Measurements from ENCODE around the gene DMWD. TPM values are rescaled to one million over a fixed set of nuclear protein-coding genes. Genes with fewer than 3 reads are reported as not detected.

DMWD gene
- total RNA-seq, 1 experiment from 2014 or later = 86.7 TPM

DNA sequence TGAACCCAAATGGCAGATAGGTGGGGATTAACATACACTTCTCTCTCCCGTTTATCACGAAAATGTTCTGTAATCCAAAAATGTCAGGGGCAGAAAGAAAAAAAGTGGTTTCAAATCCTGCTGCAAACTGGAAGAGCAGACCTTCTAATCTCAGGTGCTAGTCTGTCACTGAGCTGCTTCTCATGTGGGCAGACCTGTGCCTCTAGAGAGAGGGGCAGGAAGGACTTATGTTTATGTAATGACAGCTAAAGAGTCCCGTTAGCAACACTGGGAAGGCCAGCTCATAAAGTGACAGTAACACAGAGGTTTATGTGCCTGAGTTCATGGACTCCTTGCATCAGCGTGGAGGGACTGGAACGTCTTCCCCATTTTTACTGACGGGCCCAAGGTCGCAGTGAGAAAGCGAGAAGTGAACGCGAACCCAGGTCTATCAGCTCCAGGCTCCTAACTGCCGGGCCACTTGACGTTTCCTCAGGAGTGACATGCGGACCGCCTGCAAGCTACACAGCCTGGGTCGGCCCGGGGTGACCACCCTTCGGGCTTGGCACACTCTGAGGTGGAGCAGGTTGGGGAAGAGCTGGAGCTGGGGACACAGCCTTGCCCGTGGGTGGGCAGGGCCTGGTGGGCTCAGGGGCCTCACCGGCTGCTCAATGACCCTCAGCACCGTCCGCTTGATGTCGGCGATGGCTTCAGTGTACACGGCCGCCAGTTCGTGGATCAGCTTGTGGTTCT, 32.1 kb upstream of the DMWD start:
- intact Hi-C loops (cut with micrococcal nuclease; ENCODE audit: unreplicated experiment) = no loop called here
- TF ChIP-seq, protein P1, sequence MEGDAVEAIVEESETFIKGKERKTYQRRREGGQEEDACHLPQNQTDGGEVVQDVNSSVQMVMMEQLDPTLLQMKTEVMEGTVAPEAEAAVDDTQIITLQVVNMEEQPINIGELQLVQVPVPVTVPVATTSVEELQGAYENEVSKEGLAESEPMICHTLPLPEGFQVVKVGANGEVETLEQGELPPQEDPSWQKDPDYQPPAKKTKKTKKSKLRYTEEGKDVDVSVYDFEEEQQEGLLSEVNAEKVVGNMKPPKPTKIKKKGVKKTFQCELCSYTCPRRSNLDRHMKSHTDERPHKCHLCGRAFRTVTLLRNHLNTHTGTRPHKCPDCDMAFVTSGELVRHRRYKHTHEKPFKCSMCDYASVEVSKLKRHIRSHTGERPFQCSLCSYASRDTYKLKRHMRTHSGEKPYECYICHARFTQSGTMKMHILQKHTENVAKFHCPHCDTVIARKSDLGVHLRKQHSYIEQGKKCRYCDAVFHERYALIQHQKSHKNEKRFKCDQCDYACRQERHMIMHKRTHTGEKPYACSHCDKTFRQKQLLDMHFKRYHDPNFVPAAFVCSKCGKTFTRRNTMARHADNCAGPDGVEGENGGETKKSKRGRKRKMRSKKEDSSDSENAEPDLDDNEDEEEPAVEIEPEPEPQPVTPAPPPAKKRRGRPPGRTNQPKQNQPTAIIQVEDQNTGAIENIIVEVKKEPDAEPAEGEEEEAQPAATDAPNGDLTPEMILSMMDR (conservative IDR thresholded peaks at IDR 0.05; ENCODE audit: low read depth, low read length) = no peak
- TF ChIP-seq EZH2 (IDR thresholded peaks at IDR 0.05; ENCODE audit: borderline replicate concordance, low read depth, low read length, poor library complexity, severe bottlenecking) = no peak
- no TSS peak for BruUV-seq (replicated peaks)
- DNase-seq (ENCODE audit: low spot score) = no peak
- H3K4me1 ChIP-seq (ENCODE audit: insufficient read depth, low read length, poor library complexity, severe bottlenecking) = no peaks in the 10 kb centered on the region
- POLR2A ChIA-PET (ENCODE audit: low non-redundant PET) = no interaction called here
- CTCF ChIA-PET = interaction anchor here (1.2 kb wide), 1 partner anchor 11 kb away, joined by 4 read pairs; no protein-coding TSS in a partner anchor
- no peaks in the 10 kb centered on the region for H3K27me3 ChIP-seq (replicated peaks; ENCODE audit: insufficient read depth, low read depth, low read length, poor library complexity)
- peaks cover 61% of the 10 kb centered on the region for H3K36me3 ChIP-seq (ENCODE audit: insufficient read depth, low read length, poor library complexity, severe bottlenecking)
- H3K4me3 ChIP-seq (ENCODE audit: low read depth, low read length, poor library complexity, severe bottlenecking) = no peak overlapping the region
- no peak overlapping the region for H3K27ac ChIP-seq (ENCODE audit: low read depth, low read length, poor library complexity, severe bottlenecking)
- H3K9me3 ChIP-seq (ENCODE audit: low read depth, low read length, poor library complexity, severe bottlenecking) = no peaks in the 10 kb centered on the region

DNA sequence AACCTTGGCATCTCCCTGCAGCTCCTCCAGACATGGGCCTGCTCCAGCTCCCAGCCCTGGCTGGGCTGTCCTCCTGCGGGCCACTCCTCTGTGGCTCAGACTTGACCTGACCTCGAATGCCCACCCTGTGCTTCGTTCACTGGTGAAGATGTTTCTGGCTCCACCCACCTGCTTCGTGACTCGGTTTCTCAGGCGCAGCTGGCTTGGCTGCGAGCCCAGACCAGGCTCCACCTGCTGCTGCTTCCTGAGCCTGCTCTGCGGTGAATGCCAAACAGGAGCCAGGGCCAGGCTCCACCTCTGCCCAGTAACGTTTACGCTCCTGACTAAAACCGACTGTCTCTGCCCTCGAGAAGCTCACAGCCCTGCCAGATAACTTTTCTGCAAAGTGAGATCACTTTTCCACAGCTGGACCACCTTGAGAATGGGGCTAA, 31.4 kb upstream of the DMWD start:
- no peak for DNase-seq (ENCODE audit: low spot score)
- Histone ChIP-seq H3K36me3 (ENCODE audit: insufficient read depth, low read length, poor library complexity, severe bottlenecking) (peaks cover 56% of the 10 kb centered on the region), H3K9me3 (ENCODE audit: low read depth, low read length, poor library complexity, severe bottlenecking) (no peaks in the 10 kb centered on the region), H3K4me1 (ENCODE audit: insufficient read depth, low read length, poor library complexity, severe bottlenecking) (no peaks in the 10 kb centered on the region), H3K27ac (ENCODE audit: low read depth, low read length, poor library complexity, severe bottlenecking) (no peak overlapping the region), H3K27me3 (replicated peaks; ENCODE audit: insufficient read depth, low read depth, low read length, poor library complexity) (no peaks in the 10 kb centered on the region), H3K4me3 (ENCODE audit: low read depth, low read length, poor library complexity, severe bottlenecking) (no peak overlapping the region)
- intact Hi-C loops (cut with micrococcal nuclease; ENCODE audit: unreplicated experiment) = no loop called here
- ChIA-PET POLR2A (ENCODE audit: low non-redundant PET) (no interaction called here), CTCF (interaction anchor here (1.2 kb wide), 1 partner anchor 10 kb away, joined by 4 read pairs; no protein-coding TSS in a partner anchor)
- TF ChIP-seq EZH2 (IDR thresholded peaks at IDR 0.05; ENCODE audit: borderline replicate concordance, low read depth, low read length, poor library complexity, severe bottlenecking) = no peak
- TF ChIP-seq, protein P1 (conservative IDR thresholded peaks at IDR 0.05; ENCODE audit: low read depth, low read length) = no peak
- no TSS peak for BruUV-seq (replicated peaks)

DNA sequence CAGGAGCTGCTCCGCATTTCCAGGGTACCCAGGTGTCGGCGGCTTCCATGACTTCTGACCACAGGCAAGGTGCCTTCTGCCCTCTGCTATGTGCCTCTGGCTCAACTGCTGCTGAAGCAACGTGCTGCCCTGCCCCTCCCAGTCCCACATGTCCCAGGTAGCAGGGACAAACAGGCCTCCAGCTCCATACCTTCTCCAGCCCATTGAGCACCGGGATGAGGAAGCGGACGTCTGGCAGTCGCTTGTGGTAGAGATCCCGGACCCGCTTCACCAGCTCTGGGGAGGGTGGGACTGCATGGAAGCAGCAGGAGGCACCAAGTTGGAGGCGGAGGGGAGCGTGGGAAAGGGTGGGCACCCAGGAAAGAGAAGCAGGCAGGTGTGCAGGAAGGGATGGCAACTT, 30.5 kb upstream of the DMWD start:
- H3K4me1 ChIP-seq (ENCODE audit: insufficient read depth, low read length, poor library complexity, severe bottlenecking) = no peaks in the 10 kb centered on the region
- H3K9me3 ChIP-seq (ENCODE audit: low read depth, low read length, poor library complexity, severe bottlenecking) = no peaks in the 10 kb centered on the region
- no peak for TF ChIP-seq EZH2 (IDR thresholded peaks at IDR 0.05; ENCODE audit: borderline replicate concordance, low read depth, low read length, poor library complexity, severe bottlenecking)
- TF ChIP-seq, protein P1 (conservative IDR thresholded peaks at IDR 0.05; ENCODE audit: low read depth, low read length) = no peak
- intact Hi-C loops (cut with micrococcal nuclease; ENCODE audit: unreplicated experiment) = no loop called here
- ChIA-PET CTCF (no interaction called here), POLR2A (ENCODE audit: low non-redundant PET) (interaction anchor here (0.5 kb wide), 1 partner anchor 953 kb away, joined by 3 read pairs; no protein-coding TSS in a partner anchor)
- BruUV-seq (replicated peaks) = no TSS peak
- no peak for DNase-seq (ENCODE audit: low spot score)
- H3K27me3 ChIP-seq (replicated peaks; ENCODE audit: insufficient read depth, low read depth, low read length, poor library complexity) = no peaks in the 10 kb centered on the region
- H3K36me3 ChIP-seq (ENCODE audit: insufficient read depth, low read length, poor library complexity, severe bottlenecking) = peaks cover 47% of the 10 kb centered on the region
- no peak overlapping the region for H3K4me3 ChIP-seq (ENCODE audit: low read depth, low read length, poor library complexity, severe bottlenecking)
- no peak overlapping the region for H3K27ac ChIP-seq (ENCODE audit: low read depth, low read length, poor library complexity, severe bottlenecking)

Data from A673 (cell line).